DMS 273 treated with DMSO at 0.1 percent for 48 hours (cell line): ENCODE data around the gene DLG1.

Source experiments
- DNase-seq: peaks from one replicate; lab custom pipeline; 2025; lab: John Stamatoyannopoulos, UW

The DLG1 gene

GRCh38 chr3:197298341-197298944 lies at the start of gene DLG1:
Gene DLG1 (minus strand): TSS chr3:197298612. CDS start chr3:197297204, 1,408 bp downstream.
- DNase-seq, result peak; percentile 76

GRCh38 chr3:197348014-197348413 lies 49.6 kb upstream of the DLG1 start:
- DNase-seq, result no peak

GRCh38 chr3:197345390-197345789 lies 47.0 kb upstream of the DLG1 start:
- no peak for DNase-seq

GRCh38 chr3:197344582-197345318 lies 46.3 kb upstream of the DLG1 start:
- no peak for DNase-seq

- DNase-seq, result no peak
These were observed 45.4 kb upstream of the DLG1 start for GRCh38 chr3:197343656-197344408.

GRCh38 chr3:197343111-197343510 lies 44.7 kb upstream of the DLG1 start:
- DNase-seq, result no peak

- DNase-seq, result no peak
These were observed 42.1 kb upstream of the DLG1 start for GRCh38 chr3:197340521-197340871.

- DNase-seq, result no peak
These were observed 41.6 kb upstream of the DLG1 start for GRCh38 chr3:197339841-197340520.

- no peak for DNase-seq
These were observed 40.2 kb upstream of the DLG1 start for GRCh38 chr3:197338586-197338985.

- DNase-seq, result no peak
These were observed 39.2 kb upstream of the DLG1 start for GRCh38 chr3:197337656-197338055.

- no peak for DNase-seq
These were observed 38.8 kb upstream of the DLG1 start for GRCh38 chr3:197337214-197337613.

GRCh38 chr3:197336348-197336747 lies 37.9 kb upstream of the DLG1 start:
- no peak for DNase-seq

- DNase-seq, result no peak
These were observed 37.2 kb upstream of the DLG1 start for GRCh38 chr3:197335428-197336132.

GRCh38 chr3:197333901-197334639 lies 35.7 kb upstream of the DLG1 start:
- no peak for DNase-seq

GRCh38 chr3:197331131-197331530 lies 32.7 kb upstream of the DLG1 start:
- no peak for DNase-seq

- DNase-seq, result no peak
These were observed 31.0 kb upstream of the DLG1 start for GRCh38 chr3:197329382-197329781.

- DNase-seq, result no peak
These were observed 29.8 kb upstream of the DLG1 start for GRCh38 chr3:197328198-197328597.

GRCh38 chr3:197327701-197328100 lies 29.3 kb upstream of the DLG1 start:
- no peak for DNase-seq

GRCh38 chr3:197325773-197326172 lies 27.4 kb upstream of the DLG1 start:
- DNase-seq, result no peak

GRCh38 chr3:197322149-197322548 lies 23.7 kb upstream of the DLG1 start:
- no peak for DNase-seq

GRCh38 chr3:197320582-197320981 lies 22.2 kb upstream of the DLG1 start:
- DNase-seq, result no peak
